AG09319 (cell line): Measurements from ENCODE around the gene SLC13A2.

ENCODE experiments used
- DNase-seq: peaks from one replicate; pipeline ENCODE4 v3.0.0-alpha.2; 2010; ENCODE audit warnings: low read depth; ENCODE audit errors: extremely low read depth
- CTCF ChIP-seq: IDR thresholded peaks from 2 replicates; pipeline ENCODE4 v1.5.1; 2011; ENCODE audit warnings: low read depth, mild to moderate bottlenecking, inconsistent platforms, low read length, moderate library complexity

SLC13A2 gene

DNA sequence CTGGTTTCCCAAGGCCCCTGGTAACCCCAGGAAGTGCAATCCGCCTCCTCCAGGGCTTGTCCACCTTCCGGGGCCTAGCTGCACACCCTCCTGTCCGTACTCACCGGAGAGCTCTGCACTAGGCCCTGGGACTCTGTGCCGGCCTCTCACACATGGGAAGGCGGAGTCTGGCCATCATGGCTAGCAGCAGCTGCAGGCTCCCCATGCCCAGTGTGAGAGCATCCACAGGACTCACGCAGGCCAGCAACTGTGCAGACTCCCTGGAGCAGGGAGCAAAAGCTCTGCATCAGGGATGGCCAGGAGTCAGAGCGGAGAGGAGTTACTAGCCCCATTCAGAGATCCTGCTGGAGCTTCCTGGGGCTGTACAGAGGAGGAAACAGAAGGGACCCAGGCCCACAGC, 52.9 kb downstream of the SLC13A2 start:
- no peak for DNase-seq
- no peak for TF ChIP-seq CTCF

GRCh38 chr17:28527181-28527681, 53.8 kb downstream of the SLC13A2 start:
- TF ChIP-seq CTCF: no peak
- no peak for DNase-seq

DNA sequence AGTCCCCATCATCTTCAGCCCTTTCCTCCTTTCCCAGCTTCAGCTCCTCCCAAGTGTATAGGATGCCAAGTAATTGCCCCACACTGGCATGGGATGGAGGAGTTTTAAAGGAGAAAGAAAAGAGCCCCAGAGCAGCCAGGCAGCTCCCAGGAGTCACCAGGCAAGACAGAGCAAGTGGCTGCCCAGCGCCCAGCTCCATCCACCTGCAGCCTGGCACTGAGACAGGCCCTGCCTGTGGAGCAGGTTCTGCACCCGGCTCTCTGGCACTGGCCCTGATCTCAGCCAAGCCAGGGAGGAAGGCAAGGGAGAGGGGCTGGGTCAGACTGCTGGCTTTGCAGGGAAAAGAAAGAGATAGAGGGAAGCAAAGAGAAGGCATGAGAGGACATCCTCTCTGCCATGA, 54.4 kb downstream of the SLC13A2 start:
- no peak for DNase-seq
- TF ChIP-seq CTCF: no peak

DNA sequence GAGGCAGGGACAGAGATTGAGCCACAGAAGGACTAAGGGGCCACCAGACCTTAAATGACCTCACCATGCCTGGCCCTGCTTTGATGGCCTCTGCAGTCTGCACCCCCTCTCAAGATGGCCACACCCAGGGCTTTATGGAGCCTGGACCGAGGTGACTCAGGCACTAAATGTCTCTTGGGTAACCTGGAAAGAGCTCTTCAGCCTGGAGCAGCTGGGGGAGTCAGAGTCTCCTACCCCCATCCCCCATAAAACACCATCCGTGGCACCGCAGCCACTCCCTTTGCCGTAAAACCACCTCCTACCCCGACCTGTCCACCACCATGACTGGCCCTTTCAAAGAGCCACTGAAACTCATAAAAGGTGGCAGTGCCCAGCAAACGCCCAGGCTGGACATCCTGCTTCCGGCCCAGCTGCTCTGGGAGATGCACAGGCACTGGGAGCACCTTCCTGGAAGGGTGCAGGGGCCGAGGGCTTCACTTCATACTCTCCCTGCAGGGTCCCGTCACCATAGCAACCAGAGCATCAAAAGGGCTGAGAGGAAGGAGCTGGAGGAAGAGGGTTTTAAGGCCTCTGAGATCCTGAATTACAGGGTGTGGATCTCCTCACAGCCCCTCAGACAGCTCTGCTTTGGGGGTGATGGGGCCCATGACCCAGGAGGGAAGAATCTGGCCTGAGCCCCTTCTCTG, 55.0 kb downstream of the SLC13A2 start:
- TF ChIP-seq CTCF: no peak

GRCh38 chr17:28529013-28529400, 55.6 kb downstream of the SLC13A2 start:
- DNase-seq: no peak
- no peak for TF ChIP-seq CTCF

More for the DNA sequence above, 55.0 kb downstream of the SLC13A2 start:
- no peak for DNase-seq

DNA sequence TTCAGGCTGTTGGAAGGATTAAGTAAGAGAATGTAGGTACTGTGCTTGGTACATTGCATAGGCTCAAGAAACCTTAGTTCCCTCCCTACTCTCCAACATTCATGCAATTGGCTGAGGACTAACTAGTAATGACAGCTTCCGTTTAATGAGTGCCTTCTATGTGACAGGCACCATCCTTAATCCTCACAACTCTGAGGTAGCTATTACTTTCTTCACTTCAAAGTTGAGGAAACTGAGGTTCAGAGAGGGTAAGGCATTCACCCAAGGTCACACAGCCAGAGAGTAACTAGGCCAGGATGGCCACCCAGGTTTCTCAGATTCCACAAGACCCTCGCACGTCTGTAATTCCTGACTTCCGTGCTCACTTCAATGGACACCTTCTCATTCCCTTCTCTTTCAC, 56.8 kb downstream of the SLC13A2 start:
- no peak for TF ChIP-seq CTCF
- DNase-seq: no peak

- TF ChIP-seq CTCF: no peak
- DNase-seq: no peak
These were observed 57.5 kb downstream of the SLC13A2 start for GRCh38 chr17:28530926-28531325.
